Astrocyte of the cerebellum (primary cell): ENCODE measurements around the gene RORC.

ENCODE experiments used
- DNase-seq: peaks from one replicate; pipeline ENCODE4 v3.0.0-alpha.2; 2011; ENCODE audit warnings: low read depth
- H3K4me3 ChIP-seq: 2 replicates; pipeline ENCODE4 v1.5.1; 2011; ENCODE audit warnings: mild to moderate bottlenecking, low read depth, low read length, moderate library complexity
- CTCF ChIP-seq: IDR thresholded peaks from 2 replicates; pipeline ENCODE4 v1.5.1; 2012; ENCODE audit warnings: low read length, low read depth, moderate library complexity, mild to moderate bottlenecking; ENCODE audit errors: missing control alignments
- in situ Hi-C: cut with HindIII; loops from 2 replicates; pipeline ENCODE4 v1.10.0; 2017; ENCODE audit warnings: low sequenced_read_pairs

RORC gene

GRCh38 chr1:151799179-151800022 lies 32.2 kb downstream of the RORC start:
- no peak overlapping the region for H3K4me3 ChIP-seq
- DNase-seq, result no peak
- TF ChIP-seq CTCF, result no peak
- in situ Hi-C loops, result no loop called here

GRCh38 chr1:151798571-151798970 lies 33.0 kb downstream of the RORC start:
- DNase-seq, result no peak
- no peak for TF ChIP-seq CTCF
- no peak overlapping the region for H3K4me3 ChIP-seq
- in situ Hi-C loops, result no loop called here

- no peak for DNase-seq
- H3K4me3 ChIP-seq, result peak overlapping the region; percentile 74
- in situ Hi-C loops, result no loop called here
- no peak for TF ChIP-seq CTCF
These were observed 40.5 kb downstream of the RORC start for GRCh38 chr1:151790940-151791651.

GRCh38 chr1:151790071-151790939 lies 41.3 kb downstream of the RORC start, which contains the start of gene TDRKH:
TDRKH (minus strand) TSS chr1:151790500; CDS start chr1:151783022, 7,478 bp downstream.
- peak; percentile 10 for TF ChIP-seq CTCF
- peak; percentile 99 for DNase-seq
- peak within 1 kb of the TSS; percentile 74 for H3K4me3 ChIP-seq
- in situ Hi-C loops, result no loop called here

- TF ChIP-seq CTCF, result no peak
- DNase-seq, result no peak
- H3K4me3 ChIP-seq, result no peak overlapping the region
- in situ Hi-C loops, result no loop called here
These were observed 43.9 kb downstream of the RORC start for GRCh38 chr1:151787689-151788088.

- DNase-seq, result no peak
- in situ Hi-C loops, result no loop called here
- no peak for TF ChIP-seq CTCF
- H3K4me3 ChIP-seq, result no peak overlapping the region
These were observed 47.8 kb downstream of the RORC start for GRCh38 chr1:151783796-151784195.
